ENCODE measurements around the gene GABBR2.

- TF ChIP-seq CTCF (IDR thresholded peaks at IDR 0.05) (no peak), POLR2A (IDR thresholded peaks at IDR 0.05; ENCODE audit: low read depth) (no peak), POLR2AphosphoS5 (IDR thresholded peaks at IDR 0.05) (no peak), EP300 (IDR thresholded peaks at IDR 0.05) (no peak)
These were observed 279.1 kb downstream of the GABBR2 start for GRCh38 chr9:98429613-98430012.
